GM18511 (cell line): Measurements from ENCODE around the gene MIDN.

Experiments used
- ATAC-seq: cut with Tn5 transposase; IDR thresholded peaks from one replicate; pipeline ENCODE4 v1.9.1; 2021; ENCODE audit warnings: mild to moderate bottlenecking, moderate library complexity; ENCODE audit not compliant: unreplicated experiment

MIDN gene

DNA sequence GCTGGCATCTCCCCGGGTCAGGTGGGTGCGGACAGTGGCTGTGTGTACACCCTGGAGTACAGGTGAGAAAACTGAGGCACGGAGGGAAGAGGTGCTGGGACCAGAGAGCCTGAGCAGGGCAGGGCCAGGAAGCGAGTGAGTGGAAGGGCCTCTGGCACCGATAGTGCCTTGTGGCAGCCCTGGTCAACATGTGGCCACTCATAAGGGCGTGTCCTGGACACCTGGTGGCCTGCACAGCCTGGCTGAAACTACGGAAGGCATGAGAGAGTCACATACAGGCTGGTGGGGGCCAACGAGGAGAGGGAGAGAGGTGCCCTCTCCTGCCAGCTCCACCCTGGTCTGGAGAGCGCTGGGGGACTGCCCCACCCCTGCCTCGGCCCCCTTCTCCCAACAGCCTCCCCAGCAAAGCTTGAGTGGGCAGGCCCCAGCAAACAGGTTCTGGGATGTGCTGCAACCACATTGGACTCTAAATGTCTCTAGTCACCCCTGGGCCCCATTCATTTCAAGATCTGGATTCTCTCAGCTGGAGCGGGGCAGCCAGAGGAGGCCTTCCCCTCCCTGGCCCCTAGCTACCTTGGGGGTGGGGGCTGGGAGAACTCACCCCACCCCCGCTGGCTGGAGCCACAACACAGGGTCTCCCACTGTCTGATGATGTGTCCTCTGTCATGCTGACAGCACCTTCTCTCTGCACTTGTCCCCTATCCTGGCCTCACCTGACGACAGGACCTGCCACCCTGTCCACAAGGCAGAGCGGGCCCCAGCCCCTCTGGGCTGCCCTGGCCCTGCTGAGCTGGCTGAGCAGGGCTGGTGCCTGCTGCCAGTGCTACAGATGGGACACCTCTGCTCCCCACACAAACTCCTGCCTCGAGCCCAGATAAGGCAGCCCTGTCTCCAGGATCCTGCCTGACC is 16.4 kb upstream of the MIDN start:
- no peak for ATAC-seq

DNA sequence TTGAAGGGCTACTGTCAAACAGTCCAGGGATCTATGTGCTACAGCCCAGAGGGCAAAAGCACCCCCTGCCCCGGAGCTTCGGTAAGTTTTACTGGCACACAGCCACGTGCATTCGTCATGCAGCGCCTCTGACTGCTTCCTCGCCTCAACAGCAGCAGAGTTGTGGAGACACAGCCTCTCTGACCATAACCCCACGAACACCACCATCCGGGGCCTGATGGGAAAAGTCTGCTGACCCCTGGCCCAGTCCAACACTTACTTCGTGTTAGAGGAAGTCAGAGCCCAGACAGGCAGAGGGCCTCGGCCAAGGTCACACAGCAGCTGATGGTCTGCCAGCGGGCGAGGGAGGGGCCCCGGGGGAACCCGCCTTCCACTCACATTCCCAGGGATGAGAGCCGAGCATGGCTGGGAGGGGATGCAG is 15.7 kb upstream of the MIDN start:
- ATAC-seq, result no peak

DNA sequence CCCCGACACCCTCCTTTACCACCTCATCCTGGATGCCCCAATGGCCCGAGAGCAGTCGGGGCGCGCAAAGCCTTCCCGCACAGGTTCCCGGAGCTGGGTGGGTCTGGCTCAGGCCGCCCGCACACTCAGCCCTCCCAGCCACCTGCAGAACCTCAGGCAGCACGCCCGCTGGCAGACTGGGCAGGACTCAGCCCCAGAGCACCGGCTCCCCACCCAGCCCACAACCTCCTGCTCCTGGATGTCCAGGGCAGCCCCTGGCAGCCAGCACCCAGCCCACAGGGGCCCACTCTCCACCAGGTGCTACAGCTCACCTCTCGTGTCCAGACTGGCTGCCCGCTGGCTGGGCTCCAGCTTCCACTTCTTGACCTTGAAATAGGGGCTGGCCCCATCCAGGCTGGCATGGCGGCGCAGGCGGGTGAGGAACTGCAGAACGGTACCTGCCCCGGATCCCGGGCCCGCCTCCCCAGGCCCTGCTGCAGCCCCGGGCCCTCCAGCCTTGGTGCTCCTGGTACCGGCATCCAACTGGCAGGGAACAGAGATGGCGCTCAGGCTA is 15.2 kb upstream of the MIDN start:
- ATAC-seq, result no peak

DNA sequence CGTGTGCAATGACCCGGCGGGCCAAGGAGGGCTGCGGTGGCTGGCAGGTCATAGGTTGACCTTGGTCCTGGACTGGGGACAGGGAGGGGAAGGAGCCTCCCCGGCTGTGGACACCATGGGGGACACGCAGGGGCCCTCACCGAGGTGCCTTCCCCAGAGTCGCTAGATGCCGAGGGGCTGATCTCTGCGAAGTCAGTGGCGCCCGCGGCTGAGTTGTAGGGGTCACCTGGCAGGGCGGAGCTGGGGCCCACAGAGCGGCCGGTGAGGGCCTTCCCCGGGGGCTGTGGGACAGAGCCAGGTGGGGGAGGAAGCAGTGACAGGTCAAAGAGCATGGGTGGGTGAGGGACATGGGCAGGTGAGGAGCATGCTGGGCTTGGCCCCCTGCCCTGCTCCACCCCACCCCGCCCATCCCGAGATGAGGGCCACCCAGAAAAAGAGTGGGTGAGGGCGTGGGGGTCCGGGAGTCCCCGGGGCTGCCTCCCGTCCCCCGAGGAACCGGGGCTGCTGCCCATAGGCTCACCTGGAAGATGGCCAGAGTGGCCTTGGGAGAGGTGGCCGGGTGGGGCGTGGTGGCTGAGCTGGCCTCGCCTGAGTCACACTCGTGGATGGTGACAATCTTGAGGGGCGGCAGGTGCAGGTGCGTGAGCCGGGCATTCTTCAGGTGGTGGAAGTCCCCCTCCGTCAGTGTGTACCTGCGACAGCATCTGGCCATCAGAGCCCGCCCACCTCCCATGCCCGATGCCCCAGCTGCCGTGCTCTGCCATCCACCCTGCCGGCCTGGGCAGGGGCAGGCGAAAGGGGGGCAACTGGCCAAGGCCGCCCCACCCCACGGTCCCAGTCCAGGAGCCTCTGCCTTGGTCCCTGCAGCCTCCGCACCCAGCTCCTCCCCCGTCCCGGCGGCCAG is 14.1 kb upstream of the MIDN start:
- no peak for ATAC-seq

- no peak for ATAC-seq
These were observed 13.4 kb upstream of the MIDN start for GRCh38 chr19:1234955-1235380.

GRCh38 chr19:1235625-1236538 is 12.5 kb upstream of the MIDN start:
- no peak for ATAC-seq

DNA sequence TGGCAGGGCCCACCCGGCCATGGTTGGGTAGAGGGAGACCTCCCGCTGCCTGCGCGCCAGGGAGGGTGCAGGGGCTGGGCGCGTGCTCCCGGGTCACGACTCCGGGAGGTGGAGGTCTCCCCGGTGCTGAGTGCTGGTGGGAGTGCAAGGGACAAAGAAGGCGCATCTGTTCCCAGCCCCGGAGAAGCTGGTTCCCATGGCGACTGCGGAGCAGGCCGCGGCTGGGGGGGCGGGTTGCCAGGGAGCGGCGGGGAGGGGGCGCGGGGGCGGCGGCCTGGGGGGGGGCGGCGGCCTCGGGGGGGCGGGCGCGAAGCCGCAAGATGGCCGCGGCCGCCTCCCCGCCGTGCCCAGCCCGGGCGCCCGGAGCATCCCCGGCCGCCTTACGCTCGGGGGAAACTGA is 11.8 kb upstream of the MIDN start:
- no peak for ATAC-seq

DNA sequence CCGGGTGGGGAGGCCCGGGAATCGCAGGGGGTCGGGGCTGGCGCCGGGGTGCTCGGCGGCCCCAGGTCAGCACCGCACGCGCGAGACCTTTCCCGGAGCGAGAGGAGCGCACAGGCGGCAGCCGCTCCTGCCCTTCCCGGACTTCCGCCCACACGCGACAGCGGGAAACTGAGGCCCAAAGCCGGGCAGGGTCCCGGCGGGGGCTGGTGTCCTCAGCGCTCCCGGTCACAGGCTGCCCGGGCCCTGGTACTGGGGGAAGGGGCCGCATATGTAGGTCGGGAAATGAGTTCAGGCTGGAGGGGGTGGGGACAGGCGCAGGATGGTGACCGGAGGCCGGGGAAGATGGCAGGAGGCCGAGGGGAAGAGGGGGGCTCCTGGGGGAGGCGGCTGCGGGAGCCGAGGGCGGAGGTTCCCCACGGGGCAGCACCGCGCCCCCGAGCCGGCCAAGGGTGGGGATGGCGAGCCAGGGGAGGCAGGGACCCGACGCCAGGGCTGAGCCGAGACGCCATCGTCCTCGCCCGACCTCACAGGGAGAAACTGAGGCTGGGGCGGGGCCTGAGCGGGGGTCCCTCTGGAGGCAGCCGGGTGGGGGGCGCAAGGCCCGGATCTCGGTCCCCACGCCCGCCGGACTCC is 11.2 kb upstream of the MIDN start:
- no peak for ATAC-seq

DNA sequence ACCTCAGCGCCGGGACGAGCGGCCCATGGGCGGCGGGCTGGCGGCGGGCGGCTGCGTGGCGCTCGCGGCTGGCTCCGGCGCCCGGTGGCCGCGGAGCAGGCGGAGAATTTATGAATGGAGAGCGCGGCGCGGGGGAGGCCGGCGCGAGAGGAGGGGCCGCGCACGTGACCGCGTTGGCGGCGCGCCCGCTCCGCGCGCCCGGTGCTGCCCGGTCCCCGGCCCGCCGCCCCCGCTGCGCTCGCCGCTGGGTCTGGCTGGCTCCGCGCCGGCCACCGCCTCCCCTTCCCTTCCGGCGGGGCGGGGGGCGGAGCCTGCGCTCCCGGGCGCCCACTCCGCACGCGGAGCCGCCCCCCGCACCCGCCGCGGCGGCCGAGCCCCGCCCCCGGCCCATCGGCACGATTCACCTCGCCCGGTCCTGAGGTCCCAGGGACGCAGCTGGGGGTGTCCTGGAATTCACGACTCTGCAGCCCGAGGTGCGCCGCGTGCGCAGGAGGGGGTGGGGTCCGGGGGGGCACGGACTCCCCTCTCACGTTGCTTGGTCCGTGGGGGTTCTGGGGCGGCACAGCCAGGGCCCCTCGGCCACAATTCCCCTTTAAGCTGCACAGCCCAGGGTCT is 10.5 kb upstream of the MIDN start, which contains the start of gene CBARP:
Gene CBARP (minus strand): TSS at position 252 of the 615 bp plus-strand sequence. CDS start 1,905 bp downstream, outside the sequence.
- no peak for ATAC-seq

- no peak for ATAC-seq
These were observed 9.7 kb upstream of the MIDN start for GRCh38 chr19:1238369-1239303.

DNA sequence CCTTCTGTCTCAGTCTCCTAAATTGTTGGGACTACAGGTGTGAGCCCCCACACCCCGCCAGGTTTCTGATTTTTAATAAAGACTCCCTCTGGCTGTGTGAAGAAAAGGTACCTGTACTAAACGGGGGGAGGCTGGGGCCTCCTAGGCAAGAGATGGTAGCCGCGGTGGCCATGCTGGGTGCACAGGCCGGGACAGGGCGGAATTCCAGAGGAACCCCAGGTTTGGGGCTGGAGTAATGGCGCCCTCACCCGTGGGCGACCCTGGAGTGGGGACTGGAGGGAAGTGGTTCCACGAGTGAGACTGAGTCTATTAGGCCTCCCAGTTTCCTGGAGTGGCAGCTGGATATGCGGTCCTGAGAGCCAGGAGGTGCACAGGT is 9.0 kb upstream of the MIDN start:
- ATAC-seq, result no peak

DNA sequence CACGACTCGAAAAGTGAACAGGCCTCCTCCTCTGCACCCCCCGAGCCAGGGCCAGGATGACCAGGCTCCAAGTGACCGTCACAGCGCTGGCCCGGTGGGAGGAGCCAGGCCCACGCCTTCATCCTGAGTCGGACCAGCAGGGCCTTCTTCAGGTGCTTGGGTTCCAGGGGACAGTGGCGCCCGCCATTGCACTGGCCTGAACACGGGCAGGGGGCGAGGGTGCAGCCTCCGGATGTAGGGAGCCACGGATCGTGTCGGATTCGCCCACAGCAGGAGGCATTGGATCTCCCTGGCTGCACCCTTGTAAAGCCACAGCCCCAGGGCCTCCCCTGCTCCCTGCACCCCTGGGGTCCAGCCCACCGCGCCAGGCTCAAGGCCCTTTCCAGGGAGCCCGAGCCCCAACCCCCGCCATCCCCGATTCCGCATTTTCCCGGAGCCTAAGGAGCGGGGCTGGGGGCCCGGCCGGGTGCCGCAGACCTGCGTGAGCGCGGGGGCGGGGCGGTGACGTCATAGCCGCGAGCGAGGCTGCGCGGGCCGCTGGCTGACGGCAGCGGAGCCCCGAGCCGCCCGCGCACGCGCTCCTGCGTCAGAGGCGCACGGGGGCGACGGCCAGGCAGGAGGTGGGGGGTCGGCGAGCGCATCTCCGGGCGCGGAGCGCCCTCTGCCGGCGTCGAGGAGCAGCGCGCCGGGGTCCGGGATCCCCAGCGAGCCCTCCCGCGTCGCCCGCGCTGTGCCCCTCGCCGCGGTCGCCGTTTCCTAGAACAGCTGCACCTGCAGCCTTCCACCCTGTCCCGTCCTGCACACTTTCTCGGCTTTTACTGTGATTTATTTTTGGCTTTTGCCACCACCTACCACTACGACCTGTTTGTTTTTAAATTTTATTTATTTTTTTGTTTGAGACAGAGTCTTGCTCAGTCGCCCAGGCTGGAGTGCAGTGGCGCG is 8.3 kb upstream of the MIDN start:
- ATAC-seq, result peak; percentile 44

DNA sequence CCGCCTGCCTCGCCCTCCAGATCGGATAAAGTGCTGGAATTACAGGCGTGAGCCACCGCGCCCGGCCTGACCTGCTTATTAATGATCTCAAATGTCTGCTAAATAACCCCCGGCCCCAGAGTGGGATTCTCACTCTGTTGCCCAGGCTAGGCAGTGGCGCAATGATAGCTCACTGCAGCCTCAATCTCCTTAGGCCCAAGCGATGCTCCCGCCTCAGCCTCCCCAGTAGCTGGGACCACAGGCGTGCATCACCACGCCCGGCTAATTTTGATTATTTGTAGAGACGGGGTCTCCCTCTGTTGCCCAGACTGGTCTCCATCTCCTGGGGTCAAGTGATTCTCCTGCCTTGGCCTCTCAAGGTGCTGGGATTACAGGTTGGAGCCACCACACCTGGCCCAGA is 7.5 kb upstream of the MIDN start:
- ATAC-seq, result no peak

DNA sequence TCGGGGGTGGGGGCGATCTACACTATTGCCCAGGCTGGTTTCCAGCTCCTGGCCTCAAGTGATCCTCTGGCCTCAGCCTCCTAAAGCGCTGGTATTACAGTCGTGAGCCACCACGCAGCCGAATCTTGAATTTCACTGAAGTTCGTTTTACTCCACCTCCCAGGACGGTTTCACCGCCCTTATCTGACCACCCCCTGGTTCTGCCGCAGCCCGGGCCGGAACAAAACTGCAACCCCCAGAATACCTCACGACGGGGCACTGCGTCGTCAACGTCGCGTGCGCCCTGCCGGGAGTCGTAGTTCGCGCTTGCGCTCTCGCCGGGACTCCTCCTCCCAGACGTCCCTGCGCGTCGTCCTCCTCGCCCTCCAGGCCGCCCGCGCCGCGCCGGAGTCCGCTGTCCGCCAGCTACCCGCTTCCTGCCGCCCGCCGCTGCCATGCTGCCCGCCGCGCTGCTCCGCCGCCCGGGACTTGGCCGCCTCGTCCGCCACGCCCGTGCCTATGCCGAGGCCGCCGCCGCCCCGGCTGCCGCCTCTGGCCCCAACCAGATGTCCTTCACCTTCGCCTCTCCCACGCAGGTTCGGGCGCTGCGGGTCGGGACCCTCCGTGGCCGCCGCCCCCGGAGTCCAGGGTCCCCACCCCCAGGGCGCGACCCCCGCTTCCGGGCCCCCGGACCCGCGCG is 6.8 kb upstream of the MIDN start, which contains the start of gene ATP5F1D:
Gene ATP5F1D (plus strand): TSS at position 335 of the 679 bp plus-strand sequence. CDS start 100 bp downstream, at position 435.
- no peak for ATAC-seq

DNA sequence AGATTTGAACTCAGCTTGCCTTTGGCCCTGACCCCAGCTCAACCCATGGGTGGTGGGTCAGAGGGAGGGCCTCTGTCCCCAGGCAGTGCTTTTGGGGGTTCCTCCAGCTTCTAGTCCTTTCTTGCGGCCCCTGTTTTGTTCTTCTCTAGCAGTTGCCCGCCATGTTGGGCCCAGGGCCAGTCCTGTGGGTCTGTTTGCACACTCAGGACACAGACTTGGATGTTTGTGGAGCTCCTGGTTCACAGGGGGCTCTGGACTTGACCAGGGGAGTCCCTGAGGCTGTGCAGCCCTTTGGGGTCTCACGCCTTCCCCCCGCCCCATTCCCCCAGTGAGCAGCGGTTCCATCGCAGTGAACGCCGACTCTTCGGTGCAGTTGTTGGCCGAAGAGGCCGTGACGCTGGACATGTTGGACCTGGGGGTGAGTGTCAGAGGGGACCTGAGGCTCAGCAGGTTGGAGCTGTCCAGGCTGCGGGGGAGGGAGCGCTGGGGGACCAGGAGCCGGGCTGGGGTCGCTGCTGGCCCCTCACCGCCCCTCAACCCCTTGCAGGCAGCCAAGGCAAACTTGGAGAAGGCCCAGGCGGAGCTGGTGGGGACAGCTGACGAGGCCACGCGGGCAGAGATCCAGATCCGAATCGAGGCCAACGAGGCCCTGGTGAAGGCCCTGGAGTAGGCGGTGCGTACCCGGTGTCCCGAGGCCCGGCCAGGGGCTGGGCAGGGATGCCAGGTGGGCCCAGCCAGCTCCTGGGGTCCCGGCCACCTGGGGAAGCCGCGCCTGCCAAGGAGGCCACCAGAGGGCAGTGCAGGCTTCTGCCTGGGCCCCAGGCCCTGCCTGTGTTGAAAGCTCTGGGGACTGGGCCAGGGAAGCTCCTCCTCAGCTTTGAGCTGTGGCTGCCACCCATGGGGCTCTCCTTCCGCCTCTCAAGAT is 4.4 kb upstream of the MIDN start:
- no peak for ATAC-seq
